IMR-90 (cell line): ENCODE measurements around the gene BCL11A. TPM values are rescaled to one million over a fixed set of nuclear protein-coding genes. Genes with fewer than 3 reads are reported as not detected.

Experiments
- ATAC-seq: fragments of 200-7000 bp; cut with Tn5 transposase; 2 replicates; pipeline ENCODE4 v1.9.1; 2020; ENCODE audit warnings: low read depth, mild to moderate bottlenecking, moderate library complexity
- BruUV-seq: library from RNA; stranded (reverse); fragments of 400-500 nt; replicated peaks from 2 replicates; lab custom pipeline; 2021; lab: Mats Ljungman, UMichigan
- CTCF ChIA-PET: fragments of 300-600 bp; formaldehyde crosslinking; extraction: SDS; loops from one replicate; lab custom pipeline; 2021; ENCODE audit warnings: antibody characterized with exemption; lab: Yijun Ruan, JAX
- POLR2A ChIA-PET: fragments of 300-600 bp; sonication (Branson Sonifier 250); formaldehyde crosslinking; loops from one replicate; lab custom pipeline; 2022; ENCODE audit warnings: antibody characterized with exemption; ENCODE audit not compliant: unreplicated experiment; lab: Charles Lee
- DNase-seq: peaks from one replicate; pipeline ENCODE4 v3.0.0; 2013
- H2AFZ ChIP-seq: replicated peaks from 2 replicates; pipeline ENCODE3; 2013; ENCODE audit warnings: low read length, mild to moderate bottlenecking; ENCODE audit not compliant: poor library complexity
- H2AK5ac ChIP-seq: 2 replicates; pipeline ENCODE4 v1.6.1; 2013; ENCODE audit warnings: low read depth, low read length, inconsistent platforms
- H2AK9ac ChIP-seq: replicated peaks from 2 replicates; pipeline ENCODE3; 2013; ENCODE audit warnings: mild to moderate bottlenecking, low read depth, low read length, moderate library complexity; ENCODE audit not compliant: poor library complexity
- H2BK120ac ChIP-seq: 2 replicates; pipeline ENCODE4 v1.6.1; 2013; ENCODE audit warnings: low read depth, low read length, inconsistent platforms
- H2BK15ac ChIP-seq: 3 replicates; pipeline ENCODE4 v1.6.1; 2013; ENCODE audit warnings: low read depth, low read length, inconsistent platforms
- H2BK20ac ChIP-seq: 2 replicates; pipeline ENCODE4 v1.6.1; 2013; ENCODE audit warnings: low read depth, mild to moderate bottlenecking, inconsistent platforms, low read length, moderate library complexity
- H2BK5ac ChIP-seq: 2 replicates; pipeline ENCODE4 v1.6.1; 2013; ENCODE audit warnings: mild to moderate bottlenecking, low read depth, low read length, inconsistent platforms; ENCODE audit not compliant: poor library complexity, severe bottlenecking
- H3K14ac ChIP-seq: replicated peaks from 2 replicates; pipeline ENCODE4 v1.6.1; 2013; ENCODE audit warnings: low read depth, low read length, inconsistent platforms
- H3K18ac ChIP-seq: 2 replicates; pipeline ENCODE4 v1.6.1; 2013; ENCODE audit warnings: low read depth, low read length, control low read depth
- H3K23ac ChIP-seq: 2 replicates; pipeline ENCODE4 v1.6.1; 2013; ENCODE audit warnings: low read depth, low read length, inconsistent platforms
- H3K27ac ChIP-seq: 2 replicates; pipeline ENCODE4 v1.5.1; 2013; ENCODE audit warnings: mild to moderate bottlenecking, control low read depth, low read length; ENCODE audit not compliant: insufficient read depth
- H3K27me3 ChIP-seq: 2 replicates; pipeline ENCODE4 v1.6.1; 2013; ENCODE audit warnings: low read length; ENCODE audit not compliant: control insufficient read depth, insufficient read depth
- H3K36me3 ChIP-seq: 2 replicates; pipeline ENCODE4 v1.6.1; 2013; ENCODE audit warnings: low read length, mixed read lengths; ENCODE audit not compliant: control insufficient read depth, insufficient read depth
- H3K4ac ChIP-seq: 2 replicates; pipeline ENCODE4 v1.6.1; 2013; ENCODE audit warnings: low read depth, low read length, inconsistent platforms
- H3K4me1 ChIP-seq: 2 replicates; pipeline ENCODE4 v1.6.1; 2013; ENCODE audit warnings: low read length, mixed read lengths; ENCODE audit not compliant: control insufficient read depth, insufficient read depth
- H3K4me2 ChIP-seq: 2 replicates; pipeline ENCODE4 v1.6.1; 2013; ENCODE audit warnings: low read depth, mild to moderate bottlenecking, control low read depth, low read length, moderate library complexity
- H3K4me3 ChIP-seq: 2 replicates; pipeline ENCODE4 v1.5.1; 2013; ENCODE audit warnings: low read depth, mild to moderate bottlenecking, control low read depth, low read length, moderate library complexity; ENCODE audit not compliant: insufficient read depth
- H3K56ac ChIP-seq: 2 replicates; pipeline ENCODE4 v1.6.1; 2013; ENCODE audit warnings: low read length, inconsistent platforms; ENCODE audit not compliant: insufficient read depth; ENCODE audit errors: extremely low read depth
- H3K79me1 ChIP-seq, 2 experiments: 2 replicates each; pipeline ENCODE4 v1.6.1; 2013; ENCODE audit warnings: low read length in 2 of 2, inconsistent platforms in 1 of 2, low read depth in 1 of 2
- H3K9ac ChIP-seq: 2 replicates; pipeline ENCODE4 v1.6.1; 2013; ENCODE audit warnings: low read depth, low read length, control low read depth
- H3K9me1 ChIP-seq: 2 replicates; pipeline ENCODE4 v1.6.1; 2013; ENCODE audit warnings: low read length, inconsistent platforms; ENCODE audit not compliant: insufficient read depth
- H3K9me3 ChIP-seq: 2 replicates; pipeline ENCODE4 v1.6.1; 2013; ENCODE audit warnings: low read length; ENCODE audit not compliant: control insufficient read depth, insufficient read depth
- H4K20me1 ChIP-seq: 2 replicates; pipeline ENCODE4 v1.6.1; 2013; ENCODE audit warnings: low read length, inconsistent platforms; ENCODE audit not compliant: insufficient read depth
- H4K5ac ChIP-seq: 2 replicates; pipeline ENCODE4 v1.6.1; 2013; ENCODE audit warnings: mild to moderate bottlenecking, low read depth, low read length, control low read depth
- H4K8ac ChIP-seq, 2 experiments: 2 replicates each; pipeline ENCODE4 v1.6.1; 2013; ENCODE audit warnings: low read depth in 2 of 2, low read length in 2 of 2, control low read depth in 1 of 2, inconsistent platforms in 1 of 2
- H4K91ac ChIP-seq: 2 replicates; pipeline ENCODE4 v1.6.1; 2013; ENCODE audit warnings: low read depth, low read length, inconsistent platforms; ENCODE audit not compliant: insufficient read depth
- CEBPB ChIP-seq: IDR thresholded peaks from 2 replicates; pipeline ENCODE4 v1.6.1; 2012; ENCODE audit warnings: low read depth, low read length, improper control_type of control experiment
- MAFK ChIP-seq: IDR thresholded peaks from 2 replicates; pipeline ENCODE4 v1.6.1; 2012; ENCODE audit warnings: low read depth, low read length, improper control_type of control experiment
- MAZ ChIP-seq: IDR thresholded peaks from 2 replicates; pipeline ENCODE4 v1.6.1; 2012; ENCODE audit warnings: low read depth, mild to moderate bottlenecking, low read length, improper control_type of control experiment, moderate library complexity, borderline replicate concordance
- SMC3 ChIP-seq: fragments of 150-350 bp; IDR thresholded peaks from 2 replicates; pipeline ENCODE4 v1.6.1; 2016; ENCODE audit warnings: low read depth, mild to moderate bottlenecking, antibody characterized with exemption, low read length, moderate library complexity
- WGBS, 2 experiments: methylation state at CpG; one replicate each; pipeline versions ENCODE4 v1.1.5 to v1.1.7; 2013; ENCODE audit warnings: missing lambda C conversion rate in 2 of 2; ENCODE audit not compliant: insufficient read length in 1 of 2; ENCODE audit errors: extremely low coverage in 2 of 2; 5-methylcytosine and 5-hydroxymethylcytosine counted together
- dilution Hi-C: fragments of 300-500 bp; cut with HindIII; formaldehyde crosslinking; loops from one replicate; pipeline ENCODE4 v1.14.3; 2018; ENCODE audit warnings: low sequenced_read_pairs; ENCODE audit not compliant: unreplicated experiment
- in situ Hi-C: fragments of 300-500 bp; cut with MboI; formaldehyde crosslinking; loops from 3 replicates; pipeline ENCODE4 v1.14.3; 2019; ENCODE audit warnings: low sequenced_read_pairs, inconsistent platforms, mixed read lengths
- intact Hi-C: fragments of 100-400 bp; cut with micrococcal nuclease; formaldehyde crosslinking; loops from 2 replicates; pipeline ENCODE4 v1.10.0; 2022
- polyA plus RNA-seq, 3 experiments: library from polyadenylated mRNA; depleted of rRNA; stranded (reverse); fragments of >200 nt; gene quantifications; 2 replicates each; pipeline ENCODE4 v1.2.3, GENCODE V29; 2012; ENCODE audit warnings: low replicate concordance in 1 of 3
- total RNA-seq: library from RNA; depleted of rRNA; stranded (reverse); fragments of >200 nt; gene quantifications from 2 replicates; pipeline ENCODE4 v1.2.3, GENCODE V29; 2012
- TF ChIP-seq, protein P1 (sequence below): fragments of 150-350 bp; IDR thresholded peaks from 2 replicates; pipeline ENCODE4 v1.6.1; 2017; ENCODE audit warnings: mild to moderate bottlenecking, antibody characterized with exemption, low read length, low read depth

The BCL11A gene
- total and polyA plus RNA-seq, 2 of the 4 experiments (the other 2 are of a cell fraction): 1.0 to 1.1 TPM

DNA sequence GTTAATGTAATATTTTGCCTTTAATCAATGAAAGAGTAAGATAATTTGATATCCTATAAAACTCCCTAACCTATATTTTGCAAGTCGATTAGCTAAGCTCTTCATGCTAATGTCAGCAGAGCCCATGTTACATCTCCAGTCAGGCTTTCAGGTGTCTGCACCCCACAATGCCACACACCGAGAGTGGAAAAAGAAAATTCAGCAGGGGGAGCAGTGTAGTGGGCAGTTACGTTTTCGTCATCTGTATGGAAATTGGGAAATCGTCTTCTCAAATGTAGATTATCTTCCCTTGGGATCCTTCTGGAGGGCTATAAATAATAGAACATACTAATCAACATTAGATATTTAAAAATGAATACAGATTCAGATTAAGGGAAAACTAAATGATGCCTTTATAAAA is 66.3 kb downstream of the BCL11A start:
- no peaks in the 10 kb centered on the region for H3K27me3 ChIP-seq
- no peak overlapping the region for H3K4me3 ChIP-seq
- no peak overlapping the region for H3K14ac ChIP-seq
- no peaks in the 10 kb centered on the region for H3K9me3 ChIP-seq
- peaks cover 4% of the 10 kb centered on the region; the same call in 1 of the 2 replicates for H3K9me1 ChIP-seq
- dilution Hi-C loops: no loop called here
- H2BK15ac ChIP-seq: no peak overlapping the region
- H4K5ac ChIP-seq: no peak overlapping the region
- intact Hi-C loops: no loop called here
- no peaks in the 10 kb centered on the region for H4K20me1 ChIP-seq
- H2BK120ac ChIP-seq: no peak overlapping the region
- TF ChIP-seq SMC3: no peak
- no peak for TF ChIP-seq CEBPB
- no peak for TF ChIP-seq MAZ
- no peak for TF ChIP-seq MAFK
- TF ChIP-seq, protein P1, sequence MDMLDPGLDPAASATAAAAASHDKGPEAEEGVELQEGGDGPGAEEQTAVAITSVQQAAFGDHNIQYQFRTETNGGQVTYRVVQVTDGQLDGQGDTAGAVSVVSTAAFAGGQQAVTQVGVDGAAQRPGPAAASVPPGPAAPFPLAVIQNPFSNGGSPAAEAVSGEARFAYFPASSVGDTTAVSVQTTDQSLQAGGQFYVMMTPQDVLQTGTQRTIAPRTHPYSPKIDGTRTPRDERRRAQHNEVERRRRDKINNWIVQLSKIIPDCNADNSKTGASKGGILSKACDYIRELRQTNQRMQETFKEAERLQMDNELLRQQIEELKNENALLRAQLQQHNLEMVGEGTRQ: no peak
- H3K4me2 ChIP-seq: no peak overlapping the region
- no peaks in the 10 kb centered on the region for H3K36me3 ChIP-seq
- in situ Hi-C loops: no loop called here
- no peak for ATAC-seq
- H2BK20ac ChIP-seq: no peak overlapping the region
- no peaks in the 10 kb centered on the region for H3K79me1 ChIP-seq
- H3K56ac ChIP-seq: no peak overlapping the region
- H3K27ac ChIP-seq: no peak overlapping the region
- H2BK5ac ChIP-seq: no peak overlapping the region
- H2AK5ac ChIP-seq: no peak overlapping the region
- H3K23ac ChIP-seq: no peak overlapping the region
- H3K4me1 ChIP-seq: peaks cover 10% of the 10 kb centered on the region
- POLR2A ChIA-PET: no interaction called here
- H3K9ac ChIP-seq: no peak overlapping the region
- no peak overlapping the region for H4K91ac ChIP-seq
- DNase-seq: no peak
- H4K8ac ChIP-seq: no peak overlapping the region
- no peak overlapping the region for H3K4ac ChIP-seq
- H3K18ac ChIP-seq: no peak overlapping the region
- WGBS, 2 experiments: no CpG with 5 or more reads among the region's 5 CpGs
- no peak overlapping the region for H2AFZ ChIP-seq
- H2AK9ac ChIP-seq: no peak overlapping the region
- CTCF ChIA-PET: no interaction called here
- no TSS peak for BruUV-seq
